Liver (tissue), 9 donors: Measurements from ENCODE around the gene VSTM2L. TPM values are rescaled to one million over a fixed set of nuclear protein-coding genes. Genes with fewer than 3 reads are reported as not detected.

Experiments
- DNase-seq: peaks from one replicate; pipeline ENCODE4 v3.0.0-alpha.2; 2017; ENCODE audit warnings: low spot score
- H3K27ac ChIP-seq, 2 donors: one replicate each; pipeline ENCODE4 v1.7.0; 2013; ENCODE audit warnings: inconsistent platforms in 2 of 2, low read length in 2 of 2, control low read depth in 1 of 2, low read depth in 1 of 2, mild to moderate bottlenecking in 1 of 2
- H3K27me3 ChIP-seq, 4 donors: one replicate each; pipeline versions ENCODE4 v1.6.1 to v1.7.0; 2013; ENCODE audit warnings: low read length in 3 of 4, inconsistent platforms in 1 of 4, mild to moderate bottlenecking in 1 of 4, moderate library complexity in 1 of 4; ENCODE audit not compliant: control insufficient read depth in 4 of 4, insufficient read depth in 4 of 4
- H3K36me3 ChIP-seq, 4 donors: one replicate each; pipeline versions ENCODE4 v1.6.1 to v1.7.0; 2013; ENCODE audit warnings: low read length in 3 of 4, mild to moderate bottlenecking in 3 of 4, low read depth in 1 of 4, moderate library complexity in 1 of 4; ENCODE audit not compliant: control insufficient read depth in 4 of 4, insufficient read depth in 3 of 4
- H3K4me1 ChIP-seq, 4 donors: one replicate each; pipeline versions ENCODE4 v1.6.1 to v1.7.0; 2013; ENCODE audit warnings: low read length in 3 of 4, mild to moderate bottlenecking in 3 of 4, moderate library complexity in 1 of 4; ENCODE audit not compliant: control insufficient read depth in 4 of 4, insufficient read depth in 4 of 4
- H3K4me3 ChIP-seq, 3 donors: one replicate each; pipeline versions ENCODE4 v1.6.1 to v1.7.0; 2013; ENCODE audit warnings: low read length in 3 of 3, control low read depth in 1 of 3, low read depth in 1 of 3, mild to moderate bottlenecking in 1 of 3
- H3K9ac ChIP-seq, 2 donors: one replicate each; pipeline ENCODE4 v1.7.0; 2013; ENCODE audit warnings: low read length in 2 of 2, mild to moderate bottlenecking in 2 of 2, moderate library complexity in 2 of 2, control low read depth in 1 of 2, low read depth in 1 of 2
- H3K9me3 ChIP-seq, 4 donors: one replicate each; pipeline versions ENCODE4 v1.6.1 to v1.7.0; 2013; ENCODE audit warnings: low read length in 3 of 4; ENCODE audit not compliant: control insufficient read depth in 4 of 4
- ATF3 ChIP-seq: IDR thresholded peaks from 2 replicates; pipeline ENCODE4 v1.6.1; 2016; ENCODE audit warnings: antibody characterized with exemption
- CTCF ChIP-seq: fragments of 150-350 bp; IDR thresholded peaks from 2 replicates; pipeline ENCODE4 v1.5.1; 2017; ENCODE audit warnings: improper control_type of control experiment, low read depth, low read length; ENCODE audit not compliant: missing input control
- EGR1 ChIP-seq, 2 donors: IDR thresholded peaks; 2 replicates each; pipeline ENCODE4 v1.6.1; 2016 to 2018; ENCODE audit warnings: antibody characterized with exemption in 2 of 2, low read depth in 2 of 2
- FOXA1 ChIP-seq: IDR thresholded peaks from 2 replicates; pipeline ENCODE4 v1.6.1; 2016; ENCODE audit warnings: antibody characterized with exemption
- FOXA2 ChIP-seq: IDR thresholded peaks from 2 replicates; pipeline ENCODE4 v1.6.1; 2016; ENCODE audit warnings: antibody characterized with exemption
- GABPA ChIP-seq, 2 donors: IDR thresholded peaks in 1 of 2; conservative IDR thresholded peaks in 1 of 2; 2 replicates each; pipeline ENCODE4 v1.6.1; 2016; ENCODE audit warnings: antibody characterized with exemption in 2 of 2, mild to moderate bottlenecking in 1 of 2, moderate library complexity in 1 of 2
- HNF4A ChIP-seq, 2 donors: conservative IDR thresholded peaks; 2 replicates each; pipeline ENCODE4 v1.6.1; 2016; ENCODE audit warnings: antibody characterized with exemption in 2 of 2, mild to moderate bottlenecking in 2 of 2
- HNF4G ChIP-seq: IDR thresholded peaks from 2 replicates; pipeline ENCODE4 v1.6.1; 2016; ENCODE audit warnings: antibody characterized with exemption
- JUND ChIP-seq, 2 donors: IDR thresholded peaks; 2 replicates each; pipeline ENCODE4 v1.6.1; 2016; ENCODE audit warnings: antibody characterized with exemption in 2 of 2
- MAX ChIP-seq: IDR thresholded peaks from 2 replicates; pipeline ENCODE4 v1.6.1; 2016; ENCODE audit warnings: antibody characterized with exemption
- NR2F2 ChIP-seq: IDR thresholded peaks from 2 replicates; pipeline ENCODE4 v1.6.1; 2016; ENCODE audit warnings: antibody characterized with exemption
- RAD21 ChIP-seq, 2 donors: IDR thresholded peaks; 2 replicates each; pipeline ENCODE4 v1.6.1; 2016; ENCODE audit warnings: antibody characterized with exemption in 2 of 2, mild to moderate bottlenecking in 2 of 2
- REST ChIP-seq: IDR thresholded peaks from 2 replicates; pipeline ENCODE4 v1.6.1; 2016; ENCODE audit warnings: antibody characterized with exemption, mild to moderate bottlenecking
- RXRA ChIP-seq, 2 donors: IDR thresholded peaks; 2 replicates each; pipeline ENCODE4 v1.6.1; 2017 to 2018; ENCODE audit warnings: antibody characterized with exemption in 2 of 2, mild to moderate bottlenecking in 1 of 2
- SP1 ChIP-seq: IDR thresholded peaks from 2 replicates; pipeline ENCODE4 v1.6.1; 2018; ENCODE audit warnings: antibody characterized with exemption, mild to moderate bottlenecking
- TAF1 ChIP-seq: conservative IDR thresholded peaks from 2 replicates; pipeline ENCODE4 v1.6.1; 2016; ENCODE audit warnings: antibody characterized with exemption, mild to moderate bottlenecking
- YY1 ChIP-seq: IDR thresholded peaks from 2 replicates; pipeline ENCODE4 v1.6.1; 2016; ENCODE audit warnings: antibody characterized with exemption, mild to moderate bottlenecking
- ZBTB33 ChIP-seq: IDR thresholded peaks from 2 replicates; pipeline ENCODE4 v1.6.1; 2016; ENCODE audit warnings: antibody characterized with exemption
- WGBS: extraction: QIAGEN DNeasy Blood & Tissue Kit; methylation state at CpG from one replicate; pipeline ENCODE4 v1.1.7; 2013; 5-methylcytosine and 5-hydroxymethylcytosine counted together
- polyA plus RNA-seq, 2 donors: library from polyadenylated mRNA; stranded (reverse) in 1 of 2; unstranded in 1 of 2; fragments of 200-250 nt in 1 of 2; fragments of >200 nt in 1 of 2; fragmentation: Nextera tagmentation in 1 of 2; extraction: Ambion mirVana in 1 of 2; gene quantifications; one replicate each; pipeline versions ENCODE4 v1.2.1 to v1.2.3, GENCODE V29; 2013 to 2015
- total RNA-seq, 2 donors: library from RNA; depleted of rRNA; stranded (reverse); fragments of >200 nt; gene quantifications; one replicate each; pipeline ENCODE4 v1.2.3, GENCODE V29; 2014
- donor health status: healthy.
- donor health status: healthy.
- donor health status: healthy.
- donor health status: healthy.
- donor health status: healthy.

The VSTM2L gene
- total and polyA plus RNA-seq, 4 donors: 0.31 to 0.79 (median 0.56) TPM

- DNase-seq: no peak
- H3K27me3 ChIP-seq: no peaks in the 10 kb centered on the region
- no peak overlapping the region for H3K9ac ChIP-seq
- no peak overlapping the region for H3K4me3 ChIP-seq
- H3K36me3 ChIP-seq: no peaks in the 10 kb centered on the region
- 63% methylated on average over 4 of the region's 4 CpGs for whole genome bisulfite sequencing
- no peak overlapping the region for H3K27ac ChIP-seq
- H3K9me3 ChIP-seq: no peaks in the 10 kb centered on the region
- H3K4me1 ChIP-seq: peaks cover 0 to 2% (median 0%) of the 10 kb centered on the region in 4 donors
- no peak for TF ChIP-seq FOXA2
Observed at GRCh38 chr20:37932919-37933318, 30.0 kb downstream of the VSTM2L start.

- 80% methylated on average over 15 of the region's 15 CpGs for WGBS
- DNase-seq: no peak
Observed at GRCh38 chr20:37933786-37934633, 31.1 kb downstream of the VSTM2L start.

More at GRCh38 chr20:37933786-37934633, 31.1 kb downstream of the VSTM2L start:
- Histone ChIP-seq H3K4me3 (no peak overlapping the region), H3K27me3 (no peaks in the 10 kb centered on the region), H3K36me3 (no peaks in the 10 kb centered on the region), H3K4me1 (peaks cover 0 to 2% (median 0%) of the 10 kb centered on the region in 4 donors), H3K27ac (no peak overlapping the region), H3K9me3 (no peaks in the 10 kb centered on the region), H3K9ac (no peak overlapping the region)
- no peak for TF ChIP-seq FOXA2
- no peak for TF ChIP-seq NR2F2
- TF ChIP-seq TAF1: no peak
- TF ChIP-seq REST: no peak
- TF ChIP-seq HNF4G: no peak
- TF ChIP-seq CTCF: no peak
- no peak for TF ChIP-seq YY1
- TF ChIP-seq JUND (IDR thresholded peaks at IDR 0.05): no peak
- TF ChIP-seq HNF4A (conservative IDR thresholded peaks at IDR 0.05): no peak
- TF ChIP-seq ZBTB33: no peak
- no peak for TF ChIP-seq GABPA (IDR thresholded peaks at IDR 0.05 in 1 of 2, conservative IDR thresholded peaks at IDR 0.05 in 1 of 2)
- TF ChIP-seq EGR1 (IDR thresholded peaks at IDR 0.05; ENCODE audit: low read depth in 2 of 2): no peak
- TF ChIP-seq RXRA (IDR thresholded peaks at IDR 0.05): no peak
- TF ChIP-seq SP1: no peak
- no peak for TF ChIP-seq RAD21 (IDR thresholded peaks at IDR 0.05)
- no peak for TF ChIP-seq FOXA1
- no peak for TF ChIP-seq ATF3
- TF ChIP-seq MAX: no peak
